ENCODE results near the gene UBE2E2.
A peak's percentile ranks its signal among the peaks of the same experiment; 100 is the strongest.

The UBE2E2 gene

DNA sequence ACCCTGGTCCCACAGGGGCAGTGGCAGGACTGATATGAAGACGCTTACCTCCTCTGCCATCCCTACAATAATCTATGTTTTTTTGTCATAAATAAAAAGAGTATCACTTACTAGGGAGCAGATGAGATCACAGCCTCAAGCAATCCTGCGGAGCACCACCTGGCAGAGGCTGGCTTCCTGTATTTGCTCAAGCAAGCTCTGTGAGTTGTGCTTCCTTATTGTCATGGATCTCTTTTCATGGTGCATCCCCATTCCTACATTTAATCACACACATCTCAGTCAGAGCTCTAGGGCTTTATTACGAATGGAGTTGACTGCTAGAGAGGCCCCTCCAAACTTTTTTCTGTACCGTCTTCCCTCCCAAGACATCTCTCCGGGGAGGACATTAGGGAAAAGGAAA, 186.0 kb downstream of the UBE2E2 start:
- DNase-seq (ENCODE audit: low spot score), result peak; percentile 31

- DNase-seq (ENCODE audit: low spot score), result no peak
These were observed 186.6 kb downstream of the UBE2E2 start for GRCh38 chr3:23389686-23390085.

DNA sequence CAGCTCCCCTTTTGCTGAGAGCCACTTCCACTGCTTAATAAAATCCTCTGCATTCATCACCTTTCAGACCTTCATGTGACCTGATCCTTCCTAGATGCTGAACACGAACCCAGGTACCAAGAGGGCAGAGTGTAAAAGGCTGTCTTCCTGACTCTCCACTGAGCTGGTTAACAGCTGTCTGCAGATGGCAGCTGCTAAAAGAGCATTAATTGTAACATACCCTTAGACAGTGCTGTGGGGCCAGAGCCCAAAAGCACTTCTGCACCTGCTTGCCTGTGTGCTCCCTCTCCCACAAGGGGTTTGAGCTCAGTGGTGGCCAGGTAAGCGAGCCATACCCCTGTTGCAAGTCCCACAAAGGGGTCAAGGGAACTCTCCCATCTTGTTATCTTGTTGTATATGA, 187.3 kb downstream of the UBE2E2 start:
- DNase-seq (ENCODE audit: low spot score), result no peak

GRCh38 chr3:23390989-23391553, 187.9 kb downstream of the UBE2E2 start:
- no peak for DNase-seq (ENCODE audit: low spot score)

DNA sequence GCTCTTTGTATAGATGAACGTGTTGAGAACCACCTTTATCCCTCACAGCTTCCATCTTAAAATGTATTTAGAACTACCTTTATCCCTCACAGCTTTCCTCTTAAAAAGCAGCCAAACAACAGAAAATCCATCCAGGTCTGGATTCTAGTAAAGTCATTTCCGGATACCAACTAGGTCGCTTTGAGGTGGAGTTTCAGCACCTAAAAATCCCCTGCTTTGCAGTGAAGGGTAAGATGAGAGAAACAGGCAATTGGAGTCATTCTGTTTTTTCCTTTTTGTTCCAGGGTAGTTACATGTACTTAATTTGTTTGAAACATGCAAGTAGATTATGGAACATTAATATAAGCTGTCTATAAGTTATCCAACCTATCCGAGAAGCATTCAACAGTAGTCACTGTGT, 192.0 kb downstream of the UBE2E2 start:
- no peak for DNase-seq (ENCODE audit: low spot score)

GRCh38 chr3:23396746-23397145, 193.6 kb downstream of the UBE2E2 start:
- DNase-seq (ENCODE audit: low spot score), result no peak

DNA sequence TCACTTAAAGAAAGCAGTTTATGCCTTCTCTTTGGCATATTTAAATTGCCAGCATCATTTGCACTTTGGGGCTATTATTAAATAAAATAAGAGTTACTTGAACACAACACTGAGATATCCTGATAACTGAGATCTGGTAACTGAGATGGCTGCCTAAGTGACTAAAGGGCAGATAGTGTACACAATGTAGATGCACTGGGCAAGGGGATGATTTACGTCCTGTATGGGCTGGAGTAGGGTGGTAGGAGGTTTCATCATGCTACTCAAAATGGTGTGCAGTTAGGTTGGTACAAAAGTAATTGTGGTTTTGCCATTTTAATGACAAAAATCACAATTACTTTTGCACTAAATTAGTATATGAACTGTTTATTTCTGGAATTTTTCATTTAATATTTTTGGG, 196.1 kb downstream of the UBE2E2 start:
- no peak for DNase-seq (ENCODE audit: low spot score)

DNA sequence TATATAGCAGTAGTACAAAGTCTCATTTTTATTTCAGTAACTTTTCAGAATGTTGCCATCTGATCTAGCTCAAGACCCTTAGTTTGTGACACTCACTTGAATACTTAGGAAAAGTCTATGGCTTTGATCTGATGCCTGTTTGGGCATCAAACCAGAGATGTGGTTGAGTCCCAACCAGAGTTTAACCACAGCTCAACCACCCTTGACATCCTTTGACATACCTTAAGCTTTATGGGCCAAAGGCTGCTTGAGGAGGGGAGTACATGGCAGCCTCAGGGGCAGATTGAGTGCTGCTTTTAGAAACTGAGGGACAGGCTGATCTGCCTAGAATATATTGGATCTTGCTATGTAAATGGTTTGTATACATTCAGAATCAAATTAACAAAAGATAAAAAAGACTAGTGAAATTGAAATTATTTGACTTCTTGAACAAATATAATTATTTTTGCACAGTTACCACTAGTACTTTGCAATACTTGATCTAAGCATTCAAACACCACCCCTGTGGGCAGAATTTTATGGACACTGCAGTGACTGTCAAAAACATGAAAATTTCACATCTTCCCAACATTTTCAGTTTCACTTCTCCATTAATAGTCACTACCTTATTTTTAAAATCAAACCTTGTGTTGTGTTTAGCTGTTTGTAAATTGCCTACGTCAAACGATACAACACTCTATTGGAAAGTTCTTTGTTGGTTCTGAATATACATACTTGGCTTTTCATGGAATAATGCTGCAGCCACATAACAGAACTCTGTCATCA, 199.8 kb downstream of the UBE2E2 start:
- DNase-seq (ENCODE audit: low spot score), result no peak

DNA sequence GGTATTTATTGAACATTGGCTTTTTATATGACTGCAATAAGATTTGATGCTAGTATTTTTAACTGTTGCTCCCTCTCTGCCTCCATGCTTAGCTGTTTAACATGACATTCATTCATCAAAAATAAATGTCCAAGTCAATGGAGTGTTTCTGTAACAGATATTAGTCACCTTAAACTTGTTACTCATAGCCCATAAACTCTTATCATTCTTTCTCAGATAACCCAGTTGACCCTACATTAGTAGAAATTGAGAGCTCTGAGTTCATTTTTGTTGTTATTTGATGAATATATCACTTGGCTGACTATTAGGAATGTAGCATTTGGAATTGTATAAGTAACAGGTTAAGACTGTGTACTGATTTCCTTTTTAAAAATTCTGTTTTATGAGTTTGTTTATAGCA, 201.1 kb downstream of the UBE2E2 start:
- DNase-seq (ENCODE audit: low spot score), result no peak

- no peak for DNase-seq (ENCODE audit: low spot score)
These were observed 202.0 kb downstream of the UBE2E2 start for GRCh38 chr3:23405081-23405480.

- no peak for DNase-seq (ENCODE audit: low spot score)
These were observed 203.5 kb downstream of the UBE2E2 start for GRCh38 chr3:23406601-23407000.

GRCh38 chr3:23418026-23418425, 214.9 kb downstream of the UBE2E2 start:
- DNase-seq (ENCODE audit: low spot score), result no peak

DNA sequence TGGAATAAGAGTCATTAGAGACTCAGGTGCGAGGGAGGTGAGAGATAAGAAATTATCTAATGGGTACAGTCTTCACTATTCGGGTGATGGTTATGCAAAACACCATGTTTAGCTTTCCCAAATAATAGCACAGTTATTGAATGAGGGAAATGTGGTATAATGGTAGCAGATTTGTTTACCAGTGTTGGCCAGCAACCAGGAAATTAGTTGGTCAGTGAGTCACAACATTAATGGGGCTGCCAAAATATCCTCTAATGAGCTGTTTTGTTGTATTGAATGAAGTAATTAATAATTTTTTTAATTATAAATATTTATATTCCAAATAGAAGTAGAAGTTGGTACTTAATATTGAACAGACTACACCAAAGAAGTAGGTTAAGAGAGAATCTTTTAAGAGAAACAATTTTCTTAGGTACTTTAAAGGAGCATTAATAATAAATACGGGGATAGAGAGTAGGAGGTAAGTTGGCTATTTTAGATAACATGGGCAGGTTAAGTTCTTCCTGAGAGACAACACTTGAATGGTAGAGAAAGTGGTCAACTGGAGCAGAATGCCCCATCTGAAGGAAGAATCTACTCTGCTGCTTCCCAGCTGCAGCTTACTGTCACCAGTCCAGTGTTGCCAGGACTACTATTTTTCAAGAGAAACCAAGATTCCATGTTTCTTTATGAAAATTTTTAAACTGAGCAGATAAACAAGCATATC, 218.8 kb downstream of the UBE2E2 start:
- no peak for DNase-seq (ENCODE audit: low spot score)

- no peak for DNase-seq (ENCODE audit: low spot score)
These were observed 219.4 kb downstream of the UBE2E2 start for GRCh38 chr3:23422517-23422851.

GRCh38 chr3:23425410-23425809, 222.3 kb downstream of the UBE2E2 start:
- DNase-seq (ENCODE audit: low spot score), result no peak

- DNase-seq (ENCODE audit: low spot score), result no peak
These were observed 227.8 kb downstream of the UBE2E2 start for GRCh38 chr3:23430781-23431398.

DNA sequence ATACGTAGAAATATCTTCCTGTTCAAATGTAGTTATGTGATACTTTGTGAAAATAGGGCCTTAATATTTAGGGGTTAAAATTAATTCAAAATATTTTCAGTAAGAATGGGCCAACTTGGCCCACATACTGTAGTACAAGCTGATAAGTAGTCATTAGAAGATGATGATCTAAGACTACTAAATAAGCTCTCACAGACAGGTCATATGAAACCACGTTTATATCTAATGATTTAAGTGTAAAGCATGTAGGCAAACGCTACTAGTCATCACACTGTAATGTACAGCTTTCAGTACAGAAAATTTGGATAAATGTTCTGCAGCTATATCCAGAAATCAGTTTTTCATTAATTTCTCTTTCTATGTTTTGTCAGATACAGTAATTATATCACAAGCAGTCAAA, 228.6 kb downstream of the UBE2E2 start:
- no peak for DNase-seq (ENCODE audit: low spot score)

GRCh38 chr3:23435318-23435717, 232.2 kb downstream of the UBE2E2 start:
- DNase-seq (ENCODE audit: low spot score), result peak; percentile 30

DNA sequence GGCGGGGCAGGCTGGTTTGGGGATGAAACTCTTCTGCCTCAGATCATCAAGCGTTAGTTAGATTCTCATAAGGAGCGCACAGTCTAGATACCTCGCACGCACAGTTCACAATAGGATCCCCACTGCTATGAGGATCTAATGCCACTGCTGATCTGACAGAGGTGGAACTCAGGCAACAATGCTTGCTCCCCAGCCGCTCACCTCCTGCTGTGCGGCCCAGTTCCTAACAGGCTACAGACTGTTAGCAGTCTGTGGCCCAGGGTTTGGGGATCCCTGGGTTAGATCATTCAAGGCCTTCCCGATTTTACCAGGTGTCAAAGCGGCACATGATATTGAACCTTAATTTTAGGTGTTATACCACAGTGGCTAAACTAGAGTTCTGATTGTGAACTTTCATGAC, 232.8 kb downstream of the UBE2E2 start:
- DNase-seq (ENCODE audit: low spot score), result no peak

GRCh38 chr3:23437484-23438145, 234.5 kb downstream of the UBE2E2 start:
- no peak for DNase-seq (ENCODE audit: low spot score)

- DNase-seq (ENCODE audit: low spot score), result no peak
These were observed 235.5 kb downstream of the UBE2E2 start for GRCh38 chr3:23438657-23439056.

- DNase-seq (ENCODE audit: low spot score), result no peak
These were observed 236.0 kb downstream of the UBE2E2 start for GRCh38 chr3:23439080-23439479.

Data from iPS-NIHi11 (cell line).